Activated CD8-positive, alpha-beta memory T cell treated with anti-CD3 and anti-CD28 coated beads for 24 hours (primary cell): ENCODE data around the gene TPK1.
"Not testable (repeated sequence)": the region's sequence is repeated elsewhere in the genome, so short reads cannot be mapped to it uniquely, and the experiment has no call there.

Source experiments
- DNase-seq: peaks from one replicate; pipeline ENCODE4 v3.0.0-alpha.2; 2020

Gene TPK1

DNA sequence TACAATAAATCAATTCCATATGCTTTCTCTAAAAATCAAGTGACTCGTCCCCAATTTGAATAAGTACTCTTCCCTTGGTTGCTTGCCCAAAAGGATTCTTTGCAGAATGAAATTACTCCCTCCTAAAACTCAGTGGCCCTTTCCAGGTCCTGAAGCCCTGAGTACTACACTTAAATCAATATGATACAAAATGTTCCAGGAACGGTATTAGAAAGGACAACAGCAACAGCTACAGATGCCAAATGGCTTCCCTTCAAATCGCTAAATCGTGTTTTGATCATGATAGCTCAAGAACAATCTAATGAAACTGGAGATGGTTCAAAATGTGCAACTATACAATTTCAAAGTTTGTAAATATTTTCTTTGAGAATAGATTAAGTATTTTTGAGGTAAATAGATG lies 59.4 kb downstream of the TPK1 start:
- no peak for DNase-seq

GRCh38 chr7:144775749-144776148 lies 60.1 kb downstream of the TPK1 start:
- DNase-seq = no peak

- DNase-seq = no peak
Measured at GRCh38 chr7:144771927-144772326, 63.9 kb downstream of the TPK1 start.

DNA sequence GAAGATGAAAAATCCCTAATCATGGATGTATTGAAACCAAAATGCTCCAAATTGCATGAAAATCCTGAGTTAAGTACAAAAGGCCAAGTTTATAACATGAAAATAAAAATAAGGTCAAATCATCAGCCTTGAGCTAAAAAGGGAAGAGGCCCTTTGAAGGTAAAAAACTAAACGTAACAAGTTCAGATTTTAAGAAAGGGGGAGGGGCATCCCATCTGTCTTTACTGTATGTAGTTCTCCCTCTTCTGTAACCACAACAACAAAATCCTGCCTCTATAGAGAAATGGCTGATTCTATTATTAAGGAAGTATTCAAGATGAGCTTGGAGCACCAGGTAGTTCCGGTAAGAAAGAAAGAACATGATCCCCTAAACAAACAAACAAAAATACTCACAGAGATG lies 64.7 kb downstream of the TPK1 start:
- no peak for DNase-seq

DNA sequence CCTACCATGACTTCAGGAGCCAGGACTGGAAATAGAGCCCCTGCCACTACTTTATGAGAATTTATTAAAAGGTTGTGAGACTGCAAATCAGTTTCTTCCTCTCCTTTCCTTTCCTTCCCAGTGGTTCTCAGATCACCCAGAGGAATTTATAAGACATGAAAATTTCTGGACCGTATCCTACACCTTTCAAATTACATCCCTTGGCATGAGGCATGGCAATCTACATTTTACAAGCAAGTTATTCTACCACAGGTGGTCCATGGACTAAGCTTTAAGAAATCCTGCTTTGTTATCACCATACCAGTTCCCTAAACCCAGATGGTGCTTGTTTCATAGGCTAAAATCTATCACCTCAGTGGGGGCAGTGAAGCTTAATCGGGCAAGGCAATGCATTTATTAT lies 66.5 kb downstream of the TPK1 start:
- no peak for DNase-seq

DNA sequence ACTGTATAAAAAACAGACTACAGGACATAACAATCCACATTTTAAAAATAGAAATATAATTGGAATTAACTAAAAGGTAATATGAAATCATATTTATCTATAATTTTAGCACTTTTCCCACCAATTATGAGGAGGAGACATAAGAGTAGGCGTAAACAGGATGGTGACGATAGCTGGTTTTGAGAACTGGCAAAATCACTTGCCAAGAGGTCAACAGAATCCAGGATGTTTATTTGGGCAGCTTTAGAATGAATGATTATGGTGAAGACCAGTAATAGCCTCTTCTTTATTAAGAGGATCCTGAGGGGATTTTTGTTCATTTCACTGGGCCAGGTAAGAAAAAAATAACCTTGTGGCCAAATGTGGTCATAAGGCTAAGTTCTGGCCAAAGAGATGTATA lies 67.2 kb downstream of the TPK1 start:
- no peak for DNase-seq

DNA sequence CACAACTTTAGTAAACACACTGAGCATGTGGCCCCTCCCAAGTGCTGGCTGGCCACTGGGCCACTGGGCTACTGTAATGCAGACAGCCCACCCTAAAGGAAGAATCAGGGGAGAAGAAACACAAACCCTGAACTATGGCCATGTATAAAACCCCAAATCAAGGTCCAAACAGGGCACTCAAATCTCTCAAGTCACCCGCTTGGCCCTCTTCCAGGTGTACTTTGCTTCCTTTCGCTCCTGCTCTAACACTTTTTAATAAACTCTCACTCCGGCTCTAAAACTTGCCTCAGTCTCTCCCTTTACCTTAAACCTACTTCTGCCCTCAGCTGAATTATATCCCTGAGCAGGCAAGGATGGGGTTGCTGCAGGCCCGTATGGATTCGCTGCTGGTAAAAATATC lies 72.6 kb downstream of the TPK1 start:
- no peak for DNase-seq

GRCh38 chr7:144762853-144763252 lies 73.0 kb downstream of the TPK1 start:
- no peak for DNase-seq

DNA sequence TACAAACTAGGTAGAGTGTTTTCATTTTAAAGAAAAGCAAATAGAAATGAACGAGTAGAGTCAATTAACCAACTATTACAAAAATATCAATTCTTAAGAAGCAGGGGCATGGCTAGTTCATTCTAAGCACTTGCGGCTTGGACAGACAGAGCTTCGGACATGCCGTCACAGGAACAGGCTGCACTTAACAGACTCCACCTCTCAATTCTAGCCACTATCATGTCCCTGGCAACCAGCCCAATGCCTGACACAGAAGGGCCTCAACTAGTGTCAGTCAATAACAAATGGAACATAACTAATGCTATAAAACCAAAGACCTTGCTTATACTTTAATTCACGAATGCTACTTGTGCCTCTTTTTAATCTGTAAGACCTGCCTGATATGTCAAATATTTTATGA lies 74.4 kb downstream of the TPK1 start:
- DNase-seq = no peak

GRCh38 chr7:144759653-144760052 lies 76.2 kb downstream of the TPK1 start:
- DNase-seq = no peak

GRCh38 chr7:144747936-144748335 lies 87.9 kb downstream of the TPK1 start:
- no peak for DNase-seq

DNA sequence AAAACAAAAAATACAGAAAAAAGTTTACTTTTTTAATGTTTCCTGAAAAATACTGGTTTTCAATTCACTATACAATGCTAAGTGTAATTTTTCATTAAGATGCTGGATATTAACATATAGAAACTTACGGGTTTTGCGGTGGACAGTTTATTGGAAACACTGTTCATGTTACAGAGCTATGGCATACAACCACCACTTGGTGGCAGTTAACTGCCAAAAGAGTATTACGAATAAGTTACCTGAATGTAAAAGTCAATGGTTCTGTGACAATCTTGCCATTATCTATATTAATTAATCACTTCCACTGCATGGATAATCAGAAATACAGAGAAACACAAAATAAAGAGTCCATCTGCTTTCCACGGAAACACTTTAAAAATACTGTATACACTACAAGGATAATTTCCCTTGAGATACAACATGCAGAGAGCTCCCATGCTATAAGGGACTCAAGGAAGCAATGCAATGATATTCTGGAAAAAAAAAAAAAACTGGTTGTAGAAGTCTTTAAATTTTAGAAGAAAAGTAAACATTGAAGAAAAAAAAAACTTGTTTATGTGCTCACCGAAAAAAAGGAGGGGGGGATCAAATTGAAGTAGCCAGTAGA lies 97.0 kb downstream of the TPK1 start:
- no peak for DNase-seq

DNA sequence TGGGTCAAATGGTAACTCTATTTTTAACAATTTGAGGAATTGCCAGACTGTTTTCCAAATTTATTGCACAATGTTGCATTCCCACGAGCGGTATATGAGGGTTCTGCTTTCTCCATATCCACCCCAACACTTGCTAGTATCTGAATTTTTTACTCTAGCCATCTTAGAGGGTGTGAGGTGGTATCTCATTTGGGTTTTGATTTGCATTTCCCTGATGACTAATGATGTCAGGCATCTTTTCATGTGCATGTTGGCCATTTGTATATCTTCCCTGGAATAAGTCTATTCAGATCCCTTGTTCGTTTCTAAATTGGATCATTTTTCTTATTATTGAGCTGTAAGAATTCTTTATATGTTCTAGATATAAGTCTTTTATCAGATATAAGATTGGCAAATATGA lies 97.7 kb downstream of the TPK1 start:
- DNase-seq = no peak

DNA sequence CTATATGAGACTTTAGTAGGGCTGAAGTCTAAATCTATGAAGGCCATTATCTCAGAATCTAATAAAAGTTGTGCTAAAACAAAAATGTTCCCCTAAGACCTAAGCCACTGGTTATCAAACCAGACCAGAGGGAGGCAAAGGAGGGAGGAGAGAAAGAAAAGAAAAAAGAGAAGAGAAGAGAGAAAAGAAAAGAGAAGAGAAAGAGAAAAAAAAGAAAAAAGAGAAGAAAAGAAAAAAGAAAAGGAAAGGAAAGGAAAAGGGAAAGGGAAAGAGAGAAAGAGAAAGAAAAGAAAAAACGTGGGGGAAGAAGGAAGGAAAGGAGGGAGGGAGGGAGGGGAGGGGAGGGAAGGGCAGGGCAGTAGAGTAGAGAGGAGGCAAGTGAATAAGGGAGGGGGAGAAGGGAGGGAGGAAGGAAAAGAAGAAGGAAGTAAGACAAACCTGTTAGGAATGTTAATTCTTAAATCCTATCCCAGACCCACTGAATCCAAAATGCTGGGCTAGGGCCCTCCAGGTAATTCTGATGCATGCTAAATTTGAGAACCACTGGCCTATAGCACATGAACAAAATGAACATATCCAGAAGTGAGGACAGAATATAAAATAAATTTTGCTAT lies 98.9 kb downstream of the TPK1 start:
- no peak for DNase-seq

GRCh38 chr7:144735505-144736276 lies 100.2 kb downstream of the TPK1 start:
- no peak for DNase-seq

DNA sequence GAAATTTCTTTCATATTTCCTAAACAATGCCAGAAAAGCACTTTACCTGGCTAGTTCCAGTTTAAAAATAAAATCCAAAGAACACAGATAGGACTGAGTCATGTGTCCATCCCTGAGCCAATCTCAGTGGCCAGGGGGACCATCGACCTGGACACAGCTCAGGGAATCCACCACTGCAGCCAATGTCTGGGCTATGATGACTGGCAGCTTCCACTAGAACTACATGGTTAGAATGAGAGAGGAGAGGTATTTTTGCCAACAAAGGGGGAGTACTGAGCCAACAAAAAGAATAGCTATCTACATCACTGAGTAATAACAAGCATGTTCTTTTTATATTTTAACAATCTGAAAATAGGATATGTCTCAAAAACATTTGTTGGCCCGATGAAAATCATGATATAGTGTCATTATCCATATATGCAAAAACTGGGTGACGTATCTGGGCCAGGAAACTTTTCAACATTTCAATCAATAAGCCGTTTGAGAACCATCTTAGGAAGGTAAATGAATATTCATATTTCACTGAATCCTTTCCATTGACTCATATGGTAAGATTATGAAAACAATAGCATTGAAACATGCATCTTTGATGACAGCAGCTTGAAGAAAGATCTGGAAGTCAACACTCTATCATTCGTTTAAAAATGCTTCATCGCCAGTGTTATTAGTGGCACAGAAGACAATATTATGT lies 104.0 kb downstream of the TPK1 start:
- no peak for DNase-seq

- no peak for DNase-seq
Measured at GRCh38 chr7:144730224-144730623, 105.6 kb downstream of the TPK1 start.

- no peak for DNase-seq
Measured at GRCh38 chr7:144729226-144729625, 106.6 kb downstream of the TPK1 start.

DNA sequence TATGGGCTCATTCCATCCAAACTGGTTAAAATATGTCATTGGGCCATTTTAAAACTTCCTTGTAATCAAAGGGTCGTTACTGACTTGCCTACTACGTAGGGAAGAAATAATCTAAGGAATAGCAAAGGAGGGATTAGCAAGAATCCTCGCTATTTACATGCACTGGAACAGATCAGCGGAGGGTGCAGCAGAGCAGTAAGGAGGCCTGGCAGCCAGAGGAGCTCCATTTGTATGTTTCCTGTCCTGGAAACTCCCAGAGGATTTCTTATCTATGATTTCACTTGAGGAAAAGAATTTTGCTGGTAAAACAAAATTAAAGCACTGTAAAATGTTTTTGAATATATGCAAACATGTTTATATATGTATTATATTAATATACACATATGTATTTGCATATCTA lies 107.3 kb downstream of the TPK1 start:
- no peak for DNase-seq

- not testable (repeated sequence) for DNase-seq
Measured at GRCh38 chr7:144726840-144727239, 109.0 kb downstream of the TPK1 start.

DNA sequence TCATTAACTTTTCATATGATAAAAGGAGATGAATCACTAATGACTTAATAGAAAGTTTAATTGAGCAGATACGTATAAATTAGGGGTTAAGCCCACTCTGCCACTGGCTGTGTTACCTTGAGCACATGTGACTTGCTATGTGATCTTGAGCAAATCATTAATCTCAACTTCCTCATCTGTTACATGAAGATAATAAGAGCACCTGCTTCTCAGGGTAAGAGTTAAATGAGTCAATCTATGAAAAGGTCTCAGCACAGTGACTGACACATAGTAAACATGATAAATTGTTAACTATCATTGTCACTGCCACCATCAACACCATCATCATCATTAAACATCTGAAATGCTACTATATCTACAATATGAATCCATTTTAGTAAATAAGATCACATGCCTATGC lies 110.8 kb downstream of the TPK1 start:
- no peak for DNase-seq

- DNase-seq = no peak
Measured at GRCh38 chr7:144723301-144723700, 112.6 kb downstream of the TPK1 start.

- DNase-seq = no peak
Measured at GRCh38 chr7:144720710-144721109, 115.1 kb downstream of the TPK1 start.

- DNase-seq = no peak
Measured at GRCh38 chr7:144720149-144720548, 115.7 kb downstream of the TPK1 start.
